ENCODE data around the gene ENO1.

ENO1 gene

GRCh38 chr1:8870616-8871538 is 7.6 kb downstream of the ENO1 start:
- DNase-seq (ENCODE audit: low read depth) = peak; percentile 71

GRCh38 chr1:8870103-8870502 is 8.4 kb downstream of the ENO1 start:
- DNase-seq (ENCODE audit: low read depth) = no peak

GRCh38 chr1:8867878-8868567 is 10.5 kb downstream of the ENO1 start:
- DNase-seq (ENCODE audit: low read depth) = no peak

- peak; percentile 56 for DNase-seq (ENCODE audit: low read depth)
Observed at GRCh38 chr1:8866792-8867415, 11.6 kb downstream of the ENO1 start.

GRCh38 chr1:8866173-8866791 is 12.2 kb downstream of the ENO1 start:
- no peak for DNase-seq (ENCODE audit: low read depth)

- DNase-seq (ENCODE audit: low read depth) = no peak
Observed at GRCh38 chr1:8864713-8865344, 13.7 kb downstream of the ENO1 start.

- no peak for DNase-seq (ENCODE audit: low read depth)
Observed at GRCh38 chr1:8863794-8864233, 14.7 kb downstream of the ENO1 start.

- no peak for DNase-seq (ENCODE audit: low read depth)
Observed at GRCh38 chr1:8863138-8863537, 15.3 kb downstream of the ENO1 start.

- peak; percentile 58 for DNase-seq (ENCODE audit: low read depth)
Observed at GRCh38 chr1:8862528-8862927, 16.0 kb downstream of the ENO1 start.

- DNase-seq (ENCODE audit: low read depth) = no peak
Observed at GRCh38 chr1:8860738-8861516, 17.6 kb downstream of the ENO1 start.

GRCh38 chr1:8858888-8859706 is 19.4 kb downstream of the ENO1 start:
- DNase-seq (ENCODE audit: low read depth) = peak; percentile 84

GRCh38 chr1:8858112-8858668 is 20.3 kb downstream of the ENO1 start:
- peak; percentile 87 for DNase-seq (ENCODE audit: low read depth)

- DNase-seq (ENCODE audit: low read depth) = no peak
Observed at GRCh38 chr1:8856689-8857412, 21.6 kb downstream of the ENO1 start.

GRCh38 chr1:8854240-8854639 is 24.2 kb downstream of the ENO1 start:
- no peak for DNase-seq (ENCODE audit: low read depth)

GRCh38 chr1:8851060-8851459 is 27.4 kb downstream of the ENO1 start:
- no peak for DNase-seq (ENCODE audit: low read depth)

GRCh38 chr1:8848663-8849386 is 29.7 kb downstream of the ENO1 start:
- peak; percentile 83 for DNase-seq (ENCODE audit: low read depth)

- no peak for DNase-seq (ENCODE audit: low read depth)
Observed at GRCh38 chr1:8847990-8848389, 30.5 kb downstream of the ENO1 start.

- DNase-seq (ENCODE audit: low read depth) = no peak
Observed at GRCh38 chr1:8846263-8846662, 32.2 kb downstream of the ENO1 start.
